ENCODE data around the gene CTRL. TPM values are rescaled to one million over a fixed set of nuclear protein-coding genes. Genes with fewer than 3 reads are reported as not detected.

The CTRL gene
- total and polyA plus RNA-seq, 7 donors, result 0.71 to 2.1 (median 1.2) TPM; not detected in 3

- DNase-seq, result no peak
- no peak for TF ChIP-seq POLR2A (IDR thresholded peaks at IDR 0.05)
- TF ChIP-seq CTCF (IDR thresholded peaks at IDR 0.05), result no peak
- no peak for TF ChIP-seq POLR2AphosphoS5 (IDR thresholded peaks at IDR 0.05)
- no peak for TF ChIP-seq EP300 (IDR thresholded peaks at IDR 0.05)
- peaks cover 0 to 47% (median 20%) of the 10 kb centered on the region in 4 donors for H3K36me3 ChIP-seq
- no peak overlapping the region for H3K27ac ChIP-seq
- no peaks in the 10 kb centered on the region for H3K27me3 ChIP-seq
- 97% methylated on average over 36 of the region's 36 CpGs for WGBS, 2 donors
- H3K4me1 ChIP-seq, result peaks cover 0 to 4% (median 0%) of the 10 kb centered on the region in 4 donors
- H3K4me3 ChIP-seq, result no peak overlapping the region
- intact Hi-C loops (cut with DNase I), result no loop called here
- no peaks in the 10 kb centered on the region for H3K9me3 ChIP-seq
Observed at GRCh38 chr16:67909056-67909742, 22.5 kb downstream of the CTRL start.

GRCh38 chr16:67907397-67908180, 24.1 kb downstream of the CTRL start:
- Histone ChIP-seq H3K4me3 (no peak overlapping the region), H3K27me3 (no peaks in the 10 kb centered on the region), H3K36me3 (peaks cover 0 to 47% (median 19%) of the 10 kb centered on the region in 4 donors), H3K9me3 (no peaks in the 10 kb centered on the region), H3K27ac (no peak overlapping the region), H3K4me1 (peaks cover 0 to 4% (median 0%) of the 10 kb centered on the region in 4 donors)
- no peak for DNase-seq
- TF ChIP-seq POLR2A (IDR thresholded peaks at IDR 0.05), result no peak
- TF ChIP-seq CTCF (IDR thresholded peaks at IDR 0.05), result no peak
- TF ChIP-seq EP300 (IDR thresholded peaks at IDR 0.05), result no peak
- no peak for TF ChIP-seq POLR2AphosphoS5 (IDR thresholded peaks at IDR 0.05)
- intact Hi-C loops (cut with DNase I), result no loop called here
- WGBS, 2 donors, result 92% methylated on average over 11 of the region's 11 CpGs

GRCh38 chr16:67902831-67903230, 28.8 kb downstream of the CTRL start:
- no peaks in the 10 kb centered on the region for H3K27me3 ChIP-seq
- intact Hi-C loops (cut with DNase I), result no loop called here
- H3K36me3 ChIP-seq, result peaks cover 0 to 11% (median 0%) of the 10 kb centered on the region in 4 donors
- no peak overlapping the region for H3K27ac ChIP-seq
- no peak for DNase-seq
- no peak overlapping the region for H3K4me3 ChIP-seq
- TF ChIP-seq CTCF (IDR thresholded peaks at IDR 0.05) (no peak), EP300 (IDR thresholded peaks at IDR 0.05) (no peak), POLR2A (IDR thresholded peaks at IDR 0.05) (no peak), POLR2AphosphoS5 (IDR thresholded peaks at IDR 0.05) (no peak)
- WGBS, 2 donors, result 83 to 88% methylated on average over 4 of the region's 4 CpGs
- H3K9me3 ChIP-seq, result no peaks in the 10 kb centered on the region
- no peaks in the 10 kb centered on the region for H3K4me1 ChIP-seq

GRCh38 chr16:67901734-67902133, 29.9 kb downstream of the CTRL start:
- intact Hi-C loops (cut with DNase I), result no loop called here
- Histone ChIP-seq H3K4me3 (no peak overlapping the region), H3K27ac (no peak overlapping the region), H3K27me3 (no peaks in the 10 kb centered on the region), H3K9me3 (no peaks in the 10 kb centered on the region), H3K4me1 (peaks cover 0 to 11% (median 4%) of the 10 kb centered on the region in 4 donors), H3K36me3 (peaks cover 0 to 11% (median 0%) of the 10 kb centered on the region in 4 donors)
- TF ChIP-seq EP300 (IDR thresholded peaks at IDR 0.05) (no peak), POLR2AphosphoS5 (IDR thresholded peaks at IDR 0.05) (no peak), CTCF (IDR thresholded peaks at IDR 0.05) (no peak), POLR2A (IDR thresholded peaks at IDR 0.05) (no peak)
- DNase-seq, result no peak
- WGBS, 2 donors, result 30 to 72% methylated on average over 5 of the region's 5 CpGs
